Body of pancreas (tissue), 4 donors: ENCODE results near the gene CHST1. TPM values are rescaled to one million over a fixed set of nuclear protein-coding genes. Genes with fewer than 3 reads are reported as not detected.

Source experiments
- ATAC-seq: fragments of 150-250 bp; one replicate; pipeline ENCODE4 v1.9.1; 2016
- DNase-seq, 4 donors: peaks; one replicate each; pipeline ENCODE4 v3.0.0-alpha.2; 2019
- H3K27ac ChIP-seq, 4 donors: fragments of 200-600 bp; sonication (generic); 1 replicate in 3 of 4; 2 replicates in 1 of 4; pipeline versions ENCODE4 v1.5.1 to v1.6.1; 2016 to 2019; ENCODE audit warnings: mild to moderate bottlenecking in 1 of 4, mixed read lengths in 1 of 4, moderate library complexity in 1 of 4
- H3K27me3 ChIP-seq, 2 donors: fragments of 200-600 bp; sonication (generic); one replicate each; pipeline ENCODE4 v1.6.0; 2016; ENCODE audit warnings: mild to moderate bottlenecking in 1 of 2
- H3K36me3 ChIP-seq, 2 donors: fragments of 200-600 bp; sonication (generic); replicated peaks in 1 of 2; 2 replicates each; pipeline ENCODE4 v1.5.1; 2016; ENCODE audit warnings: low read depth in 2 of 2; ENCODE audit not compliant: insufficient read depth in 1 of 2
- H3K4me1 ChIP-seq: fragments of 200-600 bp; sonication (generic); one replicate; pipeline ENCODE4 v1.6.0; 2016
- H3K4me3 ChIP-seq, 2 donors: fragments of 200-600 bp; sonication (generic); 1 replicate in 1 of 2; 2 replicates in 1 of 2; pipeline ENCODE4 v1.5.1; 2016 to 2019
- H3K9me3 ChIP-seq, 3 donors: fragments of 200-600 bp; sonication (generic); 1 replicate in 2 of 3; 2 replicates in 1 of 3; pipeline ENCODE4 v1.5.1; 2016
- CTCF ChIP-seq, 7 experiments: fragments of 450-650 bp in 4 of 7; fragments of 200-600 bp in 3 of 7; sonication (generic) in 3 of 7; IDR thresholded peaks; one replicate each; pipeline ENCODE4 v1.5.1; 2016 to 2019; ENCODE audit warnings: antibody characterized with exemption in 7 of 7
- POLR2A ChIP-seq, 3 donors: fragments of 450-650 bp; IDR thresholded peaks; one replicate each; pipeline ENCODE4 v1.6.1; 2016; ENCODE audit warnings: antibody characterized with exemption in 3 of 3, mild to moderate bottlenecking in 2 of 3
- WGBS, 2 donors: methylation state at CpG; one replicate each; pipeline ENCODE4 v1.1.5; 2017; 5-methylcytosine and 5-hydroxymethylcytosine counted together
- intact Hi-C: fragments of 100-400 bp; cut with DNase I; formaldehyde crosslinking; loops from one replicate; pipeline ENCODE4 v1.15.1; 2023
- total RNA-seq, 2 donors: library from RNA; depleted of rRNA; stranded (reverse); fragments of >200 nt; gene quantifications; one replicate each; pipeline ENCODE4 v1.1.0, GENCODE V29; 2016

CHST1 gene
- total RNA-seq, 2 donors from 2014 or later = 1.3 to 2.0 TPM

- no peak overlapping the region for H3K27ac ChIP-seq
- WGBS, 2 donors = 80 to 84% methylated on average over 10 of the region's 10 CpGs
- DNase-seq (no peak), ATAC-seq (no peak)
- TF ChIP-seq POLR2A (IDR thresholded peaks at IDR 0.05) = no peak
- TF ChIP-seq CTCF (IDR thresholded peaks at IDR 0.05) = no peak
- no peak overlapping the region for H3K4me3 ChIP-seq
- no peaks in the 10 kb centered on the region for H3K36me3 ChIP-seq
- intact Hi-C loops = no loop called here
- no peaks in the 10 kb centered on the region for H3K9me3 ChIP-seq
- H3K27me3 ChIP-seq = no peaks in the 10 kb centered on the region
- no peaks in the 10 kb centered on the region for H3K4me1 ChIP-seq
These were observed 20.2 kb downstream of the CHST1 start for GRCh38 chr11:45644981-45645889.

- H3K27me3 ChIP-seq = no peaks in the 10 kb centered on the region
- 60 to 66% methylated on average over 7 of the region's 7 CpGs for WGBS, 2 donors
- no peak overlapping the region for H3K4me3 ChIP-seq
- no peaks in the 10 kb centered on the region for H3K9me3 ChIP-seq
- no peak for DNase-seq
- no peaks in the 10 kb centered on the region for H3K36me3 ChIP-seq
- intact Hi-C loops = no loop called here
- H3K27ac ChIP-seq = no peak overlapping the region
- TF ChIP-seq CTCF (IDR thresholded peaks at IDR 0.05) = no peak
- no peak for TF ChIP-seq POLR2A (IDR thresholded peaks at IDR 0.05)
- H3K4me1 ChIP-seq = no peaks in the 10 kb centered on the region
- no peak for ATAC-seq
These were observed 21.7 kb downstream of the CHST1 start for GRCh38 chr11:45643598-45644260.

GRCh38 chr11:45641961-45642360 is 23.5 kb downstream of the CHST1 start:
- TF ChIP-seq POLR2A (IDR thresholded peaks at IDR 0.05) (no peak), CTCF (IDR thresholded peaks at IDR 0.05) (no peak)
- no peaks in the 10 kb centered on the region for H3K4me1 ChIP-seq
- ATAC-seq (no peak), DNase-seq (no peak)
- no peak overlapping the region for H3K27ac ChIP-seq
- 56 to 62% methylated on average over 2 of the region's 2 CpGs for WGBS, 2 donors
- no peaks in the 10 kb centered on the region for H3K27me3 ChIP-seq
- no peaks in the 10 kb centered on the region for H3K36me3 ChIP-seq
- H3K4me3 ChIP-seq = no peak overlapping the region
- intact Hi-C loops = no loop called here
- no peaks in the 10 kb centered on the region for H3K9me3 ChIP-seq

- Histone ChIP-seq H3K36me3 (no peaks in the 10 kb centered on the region), H3K4me3 (no peak overlapping the region), H3K4me1 (no peaks in the 10 kb centered on the region), H3K27ac (no peak overlapping the region), H3K9me3 (no peaks in the 10 kb centered on the region), H3K27me3 (no peaks in the 10 kb centered on the region)
- DNase-seq (no peak), ATAC-seq (no peak)
- TF ChIP-seq CTCF (IDR thresholded peaks at IDR 0.05) (no peak), POLR2A (IDR thresholded peaks at IDR 0.05) (no peak)
- 67 to 75% methylated on average over 2 of the region's 2 CpGs for WGBS, 2 donors
- intact Hi-C loops = no loop called here
These were observed 27.4 kb downstream of the CHST1 start for GRCh38 chr11:45638051-45638450.
